ENCODE data around the gene RNU1-3. TPM values are rescaled to one million over a fixed set of nuclear protein-coding genes. Genes with fewer than 3 reads are reported as not detected.

The RNU1-3 gene
- total and polyA plus RNA-seq, 9 of the 15 experiments (the other 6 are each of a cell fraction or from before 2014, with no cell fraction given): under 0.01 to 32,823 (median 2,538) TPM; not detected in 4

- no peak for TF ChIP-seq PRDM10 (IDR thresholded peaks at IDR 0.05; ENCODE audit: partially characterized antibody)
- peak; percentile 69 for TF ChIP-seq PCBP1 (IDR thresholded peaks at IDR 0.05; ENCODE audit: low read depth, low read length, poor library complexity, severe bottlenecking)
- TF ChIP-seq ETV1 (tag; conservative IDR thresholded peaks at IDR 0.05; ENCODE audit: low read depth): no peak
- no peak for TF ChIP-seq FUS (optimal IDR thresholded peaks at IDR 0.05; ENCODE audit: low read depth, low read length)
- no peak for TF ChIP-seq MYNN (IDR thresholded peaks at IDR 0.05)
- TF ChIP-seq MYNN (CRISPR knock-in tag; IDR thresholded peaks at IDR 0.05): 0 out of 2 replicates have a peak, but pooled peaks have one; percentile 73
- peak; percentile 30; the same call in 1 of the 2 replicates for TF ChIP-seq FOXK1 (CRISPR knock-in tag; IDR thresholded peaks at IDR 0.05; ENCODE audit: borderline replicate concordance)
- TF ChIP-seq THRB (CRISPR knock-in tag; conservative IDR thresholded peaks at IDR 0.05): no peak
- peak; percentile 74; the same call in 1 of the 2 replicates for TF ChIP-seq CBFB (CRISPR knock-in tag; IDR thresholded peaks at IDR 0.05)
- peak; percentile 27; the same call in 1 of the 2 replicates for TF ChIP-seq ZNF165 (CRISPR knock-in tag; IDR thresholded peaks at IDR 0.05; ENCODE audit: borderline replicate concordance)
- TF ChIP-seq RBM22 (IDR thresholded peaks at IDR 0.05; ENCODE audit: low read depth, low read length, poor library complexity, severe bottlenecking): peak; percentile 89
- TF ChIP-seq JUN (IDR thresholded peaks at IDR 0.05; ENCODE audit: borderline replicate concordance, low read depth, low read length): no peak
- TF ChIP-seq JUN (CRISPR knock-in tag; IDR thresholded peaks at IDR 0.05; ENCODE audit: borderline replicate concordance): no peak
- TF ChIP-seq ATF1 (CRISPR knock-in tag; IDR thresholded peaks at IDR 0.05): peak; percentile 40; the same call in 1 of the 2 replicates
- no peak for TF ChIP-seq ATF1 (tag; IDR thresholded peaks at IDR 0.05)
- peak; percentile 85 for TF ChIP-seq PRMT5 (CRISPR knock-in tag; IDR thresholded peaks at IDR 0.05)
- peak; percentile 36; the same call in 1 of the 2 replicates for TF ChIP-seq ZNF408 (CRISPR knock-in tag; IDR thresholded peaks at IDR 0.05; ENCODE audit: low read depth)
- no peak for TF ChIP-seq CGGBP1 (CRISPR knock-in tag; IDR thresholded peaks at IDR 0.05)
- TF ChIP-seq ZBTB7A (IDR thresholded peaks at IDR 0.05; ENCODE audit: borderline replicate concordance, control insufficient read depth, low read depth, low read length): no peak
- TF ChIP-seq FIP1L1 (IDR thresholded peaks at IDR 0.05; ENCODE audit: low read depth, low read length, poor library complexity, severe bottlenecking): peak; percentile 42
- no peak; the same call in 1 of the 2 replicates for TF ChIP-seq USF2 (CRISPR knock-in tag; IDR thresholded peaks at IDR 0.05)
- no peak for TF ChIP-seq RUNX1 (IDR thresholded peaks at IDR 0.05; ENCODE audit: low read depth)
- peak; percentile 92 for TF ChIP-seq WHSC1 (IDR thresholded peaks at IDR 0.05; ENCODE audit: low read length)
These were observed 38.2 kb downstream of the RNU1-3 start (continued) for GRCh38 chr1:16628361-16629111.
